ENCODE data around the gene SIVA1. TPM values are rescaled to one million over a fixed set of nuclear protein-coding genes. Genes with fewer than 3 reads are reported as not detected.

The SIVA1 gene
- total and polyA plus RNA-seq, 9 of the 15 experiments (the other 6 are each of a cell fraction or from before 2014, with no cell fraction given), result 4.2 to 186 (median 54.2) TPM

DNA sequence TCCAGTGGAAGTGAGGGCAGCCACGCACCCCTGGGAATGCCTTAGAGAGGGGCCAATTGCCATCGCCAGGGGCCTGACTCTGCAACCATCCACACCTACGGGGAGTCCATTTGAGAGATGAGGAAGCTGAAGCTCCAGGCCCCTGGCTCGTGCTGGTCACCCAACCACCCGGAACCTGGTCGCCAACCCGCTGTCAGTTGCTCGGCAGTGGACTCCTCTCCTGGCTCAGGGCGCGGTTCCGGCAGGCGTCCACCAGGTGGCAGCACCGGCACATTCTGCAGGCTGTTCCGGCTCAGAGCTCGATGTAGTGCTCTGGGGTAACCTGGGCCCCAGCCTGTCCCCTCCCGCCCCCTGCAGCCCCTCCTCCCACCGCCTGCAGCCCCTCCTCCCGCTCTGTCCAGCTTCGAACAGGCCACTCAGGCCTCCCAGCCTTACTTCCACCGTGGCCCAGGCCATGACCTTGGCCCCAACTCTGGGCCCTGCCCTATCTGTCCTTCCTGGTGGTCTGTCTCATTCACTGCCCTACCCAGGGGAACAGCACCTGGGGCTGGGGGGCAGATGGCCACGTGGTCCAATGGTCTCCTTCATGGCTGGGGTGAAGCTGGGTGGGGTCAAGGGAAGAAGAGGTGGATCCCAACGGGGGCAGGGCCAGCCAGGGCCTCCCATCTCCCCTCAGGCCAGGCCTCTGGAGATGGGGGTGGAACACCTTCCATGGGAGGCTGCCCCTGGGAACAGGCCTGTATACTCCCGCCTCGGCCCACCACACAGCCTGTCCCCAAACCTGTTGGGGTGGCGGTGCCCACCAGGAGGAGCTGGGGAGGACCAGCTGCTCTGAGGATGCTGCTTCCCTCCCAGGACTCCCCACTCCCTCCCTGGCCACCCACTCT, 15.7 kb downstream of the SIVA1 start (continued):
- TF ChIP-seq, protein P1, sequence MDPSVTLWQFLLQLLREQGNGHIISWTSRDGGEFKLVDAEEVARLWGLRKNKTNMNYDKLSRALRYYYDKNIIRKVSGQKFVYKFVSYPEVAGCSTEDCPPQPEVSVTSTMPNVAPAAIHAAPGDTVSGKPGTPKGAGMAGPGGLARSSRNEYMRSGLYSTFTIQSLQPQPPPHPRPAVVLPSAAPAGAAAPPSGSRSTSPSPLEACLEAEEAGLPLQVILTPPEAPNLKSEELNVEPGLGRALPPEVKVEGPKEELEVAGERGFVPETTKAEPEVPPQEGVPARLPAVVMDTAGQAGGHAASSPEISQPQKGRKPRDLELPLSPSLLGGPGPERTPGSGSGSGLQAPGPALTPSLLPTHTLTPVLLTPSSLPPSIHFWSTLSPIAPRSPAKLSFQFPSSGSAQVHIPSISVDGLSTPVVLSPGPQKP (CRISPR knock-in tag; IDR thresholded peaks at IDR 0.05), result no peak
- TF ChIP-seq ZNF766 (CRISPR knock-in tag; conservative IDR thresholded peaks at IDR 0.05), result no peak
- TF ChIP-seq FOXK2 (conservative IDR thresholded peaks at IDR 0.05 in 1 of 2, IDR thresholded peaks at IDR 0.05 in 1 of 2; ENCODE audit: low read depth in 2 of 2), result no peak
- TF ChIP-seq, protein P2, sequence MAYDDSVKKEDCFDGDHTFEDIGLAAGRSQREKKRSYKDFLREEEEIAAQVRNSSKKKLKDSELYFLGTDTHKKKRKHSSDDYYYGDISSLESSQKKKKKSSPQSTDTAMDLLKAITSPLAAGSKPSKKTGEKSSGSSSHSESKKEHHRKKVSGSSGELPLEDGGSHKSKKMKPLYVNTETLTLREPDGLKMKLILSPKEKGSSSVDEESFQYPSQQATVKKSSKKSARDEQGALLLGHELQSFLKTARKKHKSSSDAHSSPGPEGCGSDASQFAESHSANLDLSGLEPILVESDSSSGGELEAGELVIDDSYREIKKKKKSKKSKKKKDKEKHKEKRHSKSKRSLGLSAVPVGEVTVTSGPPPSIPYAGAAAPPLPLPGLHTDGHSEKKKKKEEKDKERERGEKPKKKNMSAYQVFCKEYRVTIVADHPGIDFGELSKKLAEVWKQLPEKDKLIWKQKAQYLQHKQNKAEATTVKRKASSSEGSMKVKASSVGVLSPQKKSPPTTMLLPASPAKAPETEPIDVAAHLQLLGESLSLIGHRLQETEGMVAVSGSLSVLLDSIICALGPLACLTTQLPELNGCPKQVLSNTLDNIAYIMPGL (CRISPR knock-in tag; IDR thresholded peaks at IDR 0.05), result no peak
- no peak for TF ChIP-seq CHD1 (IDR thresholded peaks at IDR 0.05; ENCODE audit: low read length)
- peak; percentile 4; the same call in 1 of the 2 replicates for TF ChIP-seq RBFOX2 (IDR thresholded peaks at IDR 0.05; ENCODE audit: low read depth, low read length)
- 0 out of 2 replicates have a peak, but pooled peaks have one; percentile 8 for TF ChIP-seq CREM (IDR thresholded peaks at IDR 0.05; ENCODE audit: low read depth)
- TF ChIP-seq ARID1B (IDR thresholded peaks at IDR 0.05), result no peak
- no peak for TF ChIP-seq RBM15 (IDR thresholded peaks at IDR 0.05; ENCODE audit: insufficient read depth, low read length)
- no peak for TF ChIP-seq EP300 (IDR thresholded peaks at IDR 0.05; ENCODE audit: low read length)
- TF ChIP-seq KLF6 (CRISPR knock-in tag; IDR thresholded peaks at IDR 0.05; ENCODE audit: borderline replicate concordance), result no peak
- no peak for TF ChIP-seq MTA1 (IDR thresholded peaks at IDR 0.05; ENCODE audit: borderline replicate concordance)
- no peak for TF ChIP-seq EWSR1 (IDR thresholded peaks at IDR 0.05; ENCODE audit: borderline replicate concordance, low read depth, partially characterized antibody)
- TF ChIP-seq FOXP1 (CRISPR knock-in tag; IDR thresholded peaks at IDR 0.05), result no peak
- no peak; the same call in 1 of the 2 replicates for TF ChIP-seq SP1 (CRISPR knock-in tag; IDR thresholded peaks at IDR 0.05)
- TF ChIP-seq HDGF (IDR thresholded peaks at IDR 0.05), result no peak
- TF ChIP-seq ZNF134 (CRISPR knock-in tag; conservative IDR thresholded peaks at IDR 0.05), result no peak
- TF ChIP-seq ATF7 (IDR thresholded peaks at IDR 0.05), result no peak
- TF ChIP-seq, protein P3, sequence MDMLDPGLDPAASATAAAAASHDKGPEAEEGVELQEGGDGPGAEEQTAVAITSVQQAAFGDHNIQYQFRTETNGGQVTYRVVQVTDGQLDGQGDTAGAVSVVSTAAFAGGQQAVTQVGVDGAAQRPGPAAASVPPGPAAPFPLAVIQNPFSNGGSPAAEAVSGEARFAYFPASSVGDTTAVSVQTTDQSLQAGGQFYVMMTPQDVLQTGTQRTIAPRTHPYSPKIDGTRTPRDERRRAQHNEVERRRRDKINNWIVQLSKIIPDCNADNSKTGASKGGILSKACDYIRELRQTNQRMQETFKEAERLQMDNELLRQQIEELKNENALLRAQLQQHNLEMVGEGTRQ (CRISPR knock-in tag; IDR thresholded peaks at IDR 0.05), result peak; percentile 60
- TF ChIP-seq ZKSCAN3 (CRISPR knock-in tag; IDR thresholded peaks at IDR 0.05), result no peak
- no peak for TF ChIP-seq NR2F6 (CRISPR knock-in tag; IDR thresholded peaks at IDR 0.05)
- TF ChIP-seq PYGO2 (tag; IDR thresholded peaks at IDR 0.05), result no peak
- TF ChIP-seq NCOA4 (IDR thresholded peaks at IDR 0.05; ENCODE audit: partially characterized antibody), result no peak
- no peak for TF ChIP-seq KDM1A (IDR thresholded peaks at IDR 0.05)
- no peak for TF ChIP-seq KAT8 (IDR thresholded peaks at IDR 0.05; ENCODE audit: low read depth)
- no peak for TF ChIP-seq BACH1 (tag; IDR thresholded peaks at IDR 0.05)

Measured in K562 (cell line).